H1 (cell line): Measurements from ENCODE around the gene HDHD5. TPM values are rescaled to one million over a fixed set of nuclear protein-coding genes. Genes with fewer than 3 reads are reported as not detected.

Source experiments
- CTCF ChIA-PET: fragments of 300-600 bp; sonication (Branson Sonifier 250); formaldehyde crosslinking; loops from one replicate; lab custom pipeline; 2021; ENCODE audit not compliant: partially characterized antibody; lab: Charles Lee
- POLR2A ChIA-PET: fragments of 300-600 bp; sonication (Branson Sonifier 250); formaldehyde crosslinking; loops from one replicate; lab custom pipeline; 2021; ENCODE audit warnings: inconsistent platforms; ENCODE audit not compliant: partially characterized antibody; lab: Charles Lee
- DNase-seq, 2 experiments: peaks; one replicate each; pipeline versions ENCODE4 v3.0.0 to v3.0.0-alpha.2; 2010 to 2022; ENCODE audit warnings: low spot score in 2 of 2, low read depth in 1 of 2, mixed read lengths in 1 of 2
- FAIRE-seq: peaks from 2 replicates; lab custom pipeline; 2011; peaks lifted over from hg19 to GRCh38; lab: Jason Lieb, UNC
- H2AFZ ChIP-seq: 2 replicates; pipeline ENCODE4 v1.8.1; 2012; ENCODE audit warnings: low read length, inconsistent platforms
- H2AK5ac ChIP-seq: 2 replicates; pipeline ENCODE4 v1.6.1; 2013; ENCODE audit warnings: low read depth, low read length
- H2BK120ac ChIP-seq: replicated peaks from 2 replicates; pipeline ENCODE3; 2013; ENCODE audit warnings: low read depth, low read length, inconsistent platforms
- H2BK12ac ChIP-seq: 2 replicates; pipeline ENCODE4 v1.6.1; 2013; ENCODE audit warnings: low read depth, low read length
- H2BK15ac ChIP-seq: 2 replicates; pipeline ENCODE4 v1.6.1; 2013; ENCODE audit warnings: low read length
- H2BK20ac ChIP-seq: 2 replicates; pipeline ENCODE4 v1.6.1; 2013; ENCODE audit warnings: low read length
- H2BK5ac ChIP-seq: 2 replicates; pipeline ENCODE4 v1.6.1; 2013; ENCODE audit warnings: low read depth, low read length
- H3K14ac ChIP-seq: 2 replicates; pipeline ENCODE4 v1.6.1; 2013; ENCODE audit warnings: inconsistent platforms; ENCODE audit not compliant: insufficient read length
- H3K18ac ChIP-seq: 2 replicates; pipeline ENCODE4 v1.6.1; 2013; ENCODE audit warnings: low read length; ENCODE audit errors: extremely low read depth
- H3K23ac ChIP-seq: 2 replicates; pipeline ENCODE4 v1.6.1; 2013; ENCODE audit warnings: inconsistent platforms; ENCODE audit not compliant: insufficient read length
- H3K23me2 ChIP-seq: 2 replicates; pipeline ENCODE4 v1.6.1; 2013; ENCODE audit warnings: low read depth, low read length
- H3K27ac ChIP-seq: 2 replicates; pipeline ENCODE4 v1.6.1; 2011; ENCODE audit warnings: low read depth, low read length, inconsistent platforms
- H3K27me3 ChIP-seq, 4 experiments: replicated peaks in 1 of 4; 1 replicate in 1 of 4; 2 replicates in 3 of 4; pipeline versions ENCODE4 v1.6.1 to v1.8.1; 2011 to 2013; ENCODE audit warnings: low read length in 3 of 4, mild to moderate bottlenecking in 3 of 4, inconsistent platforms in 2 of 4, mixed read lengths in 2 of 4, moderate library complexity in 1 of 4; ENCODE audit not compliant: control insufficient read depth in 3 of 4, insufficient read depth in 3 of 4; ENCODE audit errors: extremely low read depth in 1 of 4
- H3K36me3 ChIP-seq, 4 experiments: 2 replicates each; pipeline versions ENCODE4 v1.6.1 to v1.8.1; 2011 to 2013; ENCODE audit warnings: mild to moderate bottlenecking in 4 of 4, low read length in 3 of 4, moderate library complexity in 2 of 4, control low read depth in 1 of 4, inconsistent platforms in 1 of 4; ENCODE audit not compliant: insufficient read depth in 4 of 4, control insufficient read depth in 2 of 4
- H3K4ac ChIP-seq: replicated peaks from 2 replicates; pipeline ENCODE3; 2013; ENCODE audit warnings: low read length, low read depth, mixed read lengths, inconsistent platforms; ENCODE audit not compliant: insufficient read length
- H3K4me1 ChIP-seq, 4 experiments: replicated peaks in 1 of 4; 1 replicate in 1 of 4; 2 replicates in 3 of 4; pipeline versions ENCODE4 v1.6.1 to v1.8.1; 2011 to 2013; ENCODE audit warnings: low read length in 3 of 4, inconsistent platforms in 2 of 4, mixed read lengths in 1 of 4; ENCODE audit not compliant: insufficient read depth in 4 of 4, control insufficient read depth in 3 of 4
- H3K4me2 ChIP-seq, 2 experiments: 2 replicates each; pipeline versions ENCODE4 v1.6.1 to v1.8.1; 2011 to 2013; ENCODE audit warnings: low read depth in 2 of 2, low read length in 2 of 2, control low read depth in 1 of 2, inconsistent platforms in 1 of 2, mild to moderate bottlenecking in 1 of 2; ENCODE audit not compliant: insufficient read depth in 1 of 2
- H3K4me3 ChIP-seq, 4 experiments: fragments of 200-600, 300-600 bp in 1 of 4; sonication (generic), shearing (Covaris generic), sonication (Bioruptor Twin) in 1 of 4; 2 replicates each; pipeline versions ENCODE4 v1.5.1 to v1.8.1; 2011 to 2016; ENCODE audit warnings: low read length in 4 of 4, low read depth in 3 of 4, control low read depth in 2 of 4, inconsistent platforms in 2 of 4, mild to moderate bottlenecking in 2 of 4, mixed read lengths in 1 of 4, moderate library complexity in 1 of 4; ENCODE audit not compliant: insufficient read depth in 2 of 4; ENCODE audit errors: extremely low read depth in 1 of 4
- H3K56ac ChIP-seq: replicated peaks from 2 replicates; pipeline ENCODE3; 2013; ENCODE audit warnings: low read depth, mild to moderate bottlenecking, mixed read lengths, low read length, inconsistent platforms; ENCODE audit not compliant: insufficient read length
- H3K79me1 ChIP-seq: 2 replicates; pipeline ENCODE4 v1.6.1; 2013; ENCODE audit warnings: low read depth, low read length, control low read depth
- H3K79me2 ChIP-seq, 2 experiments: 2 replicates each; pipeline versions ENCODE4 v1.6.1 to v1.8.1; 2012 to 2013; ENCODE audit warnings: low read length in 2 of 2, mild to moderate bottlenecking in 2 of 2, inconsistent platforms in 1 of 2; ENCODE audit not compliant: insufficient read depth in 2 of 2, control insufficient read depth in 1 of 2
- H3K9ac ChIP-seq, 4 experiments: replicated peaks in 1 of 4; 1 replicate in 1 of 4; 2 replicates in 3 of 4; pipeline versions ENCODE4 v1.6.1 to v1.8.1; 2011 to 2013; ENCODE audit warnings: low read depth in 3 of 4, low read length in 3 of 4, control low read depth in 2 of 4, mild to moderate bottlenecking in 2 of 4, moderate library complexity in 2 of 4, inconsistent platforms in 1 of 4; ENCODE audit errors: extremely low read depth in 1 of 4
- H3K9me3 ChIP-seq, 2 experiments: 2 replicates each; pipeline versions ENCODE4 v1.6.1 to v1.8.1; 2012 to 2013; ENCODE audit warnings: mild to moderate bottlenecking in 2 of 2, moderate library complexity in 2 of 2, control low read depth in 1 of 2, inconsistent platforms in 1 of 2, low read depth in 1 of 2, low read length in 1 of 2, mixed read lengths in 1 of 2; ENCODE audit not compliant: insufficient read depth in 2 of 2
- H4K20me1 ChIP-seq, 2 experiments: replicated peaks in 1 of 2; 2 replicates each; pipeline versions ENCODE3 to v1.8.1; 2011 to 2013; ENCODE audit warnings: inconsistent platforms in 2 of 2, low read length in 2 of 2, mild to moderate bottlenecking in 1 of 2; ENCODE audit not compliant: insufficient read depth in 2 of 2, control insufficient read depth in 1 of 2
- H4K5ac ChIP-seq: 2 replicates; pipeline ENCODE4 v1.6.1; 2013; ENCODE audit warnings: low read length, low read depth, mixed read lengths, inconsistent platforms; ENCODE audit not compliant: insufficient read length
- H4K8ac ChIP-seq: 2 replicates; pipeline ENCODE4 v1.8.0; 2013; ENCODE audit warnings: mild to moderate bottlenecking, moderate library complexity, low read length, inconsistent platforms; ENCODE audit not compliant: insufficient read depth; ENCODE audit errors: extremely low read depth
- H4K91ac ChIP-seq: replicated peaks from 2 replicates; pipeline ENCODE3; 2013; ENCODE audit warnings: low read length, mixed read lengths, inconsistent platforms; ENCODE audit not compliant: insufficient read length
- ATF2 ChIP-seq: IDR thresholded peaks from 2 replicates; pipeline ENCODE4 v1.6.1; 2012; ENCODE audit warnings: low read length, inconsistent platforms
- CREB1 ChIP-seq: IDR thresholded peaks from 2 replicates; pipeline ENCODE4 v1.6.1; 2012; ENCODE audit warnings: inconsistent platforms
- KDM1A ChIP-seq: fragments of 200-600, 300-600 bp; sonication (generic); IDR thresholded peaks from 2 replicates; pipeline ENCODE4 v1.7.1; 2016; ENCODE audit warnings: mild to moderate bottlenecking, low read length, borderline replicate concordance
- PHF8 ChIP-seq: fragments of 200-600 bp; sonication (generic); conservative IDR thresholded peaks from 2 replicates; pipeline ENCODE4 v1.7.1; 2012; ENCODE audit warnings: low read depth, mild to moderate bottlenecking, inconsistent platforms, low read length, moderate library complexity
- SIRT6 ChIP-seq: IDR thresholded peaks from one replicate; pipeline ENCODE4 v1.7.1; 2012; ENCODE audit warnings: low read length, inconsistent platforms
- WGBS, 2 experiments: shearing (Covaris generic) in 1 of 2; methylation state at CpG; one replicate each; pipeline versions ENCODE4 v1.1.6 to v1.1.7; 2013 to 2015; ENCODE audit warnings: low lambda C conversion rate in 2 of 2, mixed read lengths in 2 of 2, inconsistent platforms in 1 of 2, low coverage in 1 of 2, missing lambda C conversion rate in 1 of 2; ENCODE audit not compliant: insufficient replicate concordance in 2 of 2, insufficient coverage in 1 of 2, insufficient read length in 1 of 2; ENCODE audit errors: extremely low coverage in 1 of 2, missing lambda C conversion rate in 1 of 2; 5-methylcytosine and 5-hydroxymethylcytosine counted together
- polyA plus RNA-seq, 7 experiments: library from polyadenylated mRNA; depleted of rRNA in 3 of 7; stranded (reverse) in 5 of 7; unstranded in 2 of 7; fragments of >200 nt in 5 of 7; fragments of 200-250 nt in 2 of 7; gene quantifications; 1 replicate in 5 of 7; 2 replicates in 1 of 7; 4 replicates in 1 of 7; pipeline versions ENCODE4 v1.2.1 to v1.2.3, GENCODE V29; 2011 to 2013; ENCODE audit warnings: missing spikeins in 2 of 7, mixed read lengths in 2 of 7
- total RNA-seq: library from RNA; stranded (reverse); fragmentation: NEBNext Ultra II Directional; extraction: Animal tissue kit (Norgen Biotek cat#: 25700); gene quantifications from 2 replicates; pipeline ENCODE4 v1.2.1, GENCODE V29; 2021
- TF ChIP-seq, protein P1 (sequence below), 3 experiments: IDR thresholded peaks; 1 replicate in 2 of 3; 2 replicates in 1 of 3; pipeline versions ENCODE4 v1.5.1 to v1.6.1; 2011; ENCODE audit warnings: low read length in 3 of 3, mild to moderate bottlenecking in 3 of 3, inconsistent platforms in 2 of 3, low read depth in 1 of 3, moderate library complexity in 1 of 3; ENCODE audit not compliant: insufficient read depth in 1 of 3; ENCODE audit errors: control extremely low read depth in 1 of 3

HDHD5 gene
- total and polyA plus RNA-seq, 2 of the 8 experiments (the other 6 are each of a cell fraction or from before 2014, with no cell fraction given): 68.3 to 123 TPM

DNA sequence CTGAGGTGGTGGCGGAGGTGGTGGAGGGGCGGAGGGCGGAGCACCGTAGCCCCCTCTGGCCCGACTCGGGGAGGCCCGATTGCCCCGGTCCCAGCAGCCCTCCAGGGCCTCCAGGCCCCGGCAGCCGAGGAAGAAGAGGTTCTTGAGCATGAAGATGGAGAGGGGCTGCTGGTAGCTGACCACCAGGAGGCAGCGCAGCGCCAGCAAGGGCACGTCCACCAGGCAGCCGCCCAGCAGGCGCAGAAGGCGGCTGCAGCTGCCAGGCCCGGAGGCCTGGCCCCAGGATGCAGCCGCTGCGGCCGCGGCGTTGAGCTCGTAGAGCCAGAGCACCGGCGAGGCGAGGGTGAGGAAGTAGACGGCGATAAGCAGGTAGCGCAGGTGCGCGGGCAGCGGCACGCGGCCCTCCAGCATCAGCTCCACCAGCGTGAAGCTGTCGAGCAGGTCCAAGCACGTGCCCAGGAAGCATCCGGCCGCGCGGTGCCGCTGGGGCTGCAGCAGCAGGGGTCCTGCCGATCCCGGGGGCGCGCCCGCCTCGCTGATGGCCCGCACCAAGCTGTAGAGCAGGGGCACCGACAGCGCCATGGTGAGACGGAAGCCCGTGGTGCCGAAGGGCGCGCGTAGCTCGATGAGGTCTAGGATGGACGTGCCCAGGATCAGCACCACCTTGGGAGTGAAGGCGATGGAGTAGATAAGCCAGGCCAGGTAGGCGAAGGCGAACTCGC is 39.4 kb downstream of the HDHD5 start:
- H3K36me3 ChIP-seq: no peaks in the 10 kb centered on the region
- FAIRE-seq: no peak
- peaks cover 4 to 17% (median 12%) of the 10 kb centered on the region in 4 experiments for H3K4me1 ChIP-seq
- H3K18ac ChIP-seq: no peak overlapping the region; the same call in 1 of the 2 replicates
- H4K5ac ChIP-seq: no peak overlapping the region
- H2BK15ac ChIP-seq: no peak overlapping the region
- H3K4ac ChIP-seq: no peak overlapping the region
- WGBS, 2 experiments: 62% methylated on average over 32 of the region's 63 CpGs; no CpG with 5 or more reads in 1 of the 2 experiments
- H3K9ac ChIP-seq: no peak overlapping the region
- H4K20me1 ChIP-seq: peaks cover 2 to 7% of the 10 kb centered on the region in 2 experiments
- 0 out of 2 replicates have a peak, but pooled peaks cover 4% of the 10 kb centered on the region for H3K79me1 ChIP-seq
- no peaks in the 10 kb centered on the region for H3K79me2 ChIP-seq
- H3K56ac ChIP-seq: no peak overlapping the region
- H4K91ac ChIP-seq: no peak overlapping the region
- ChIA-PET POLR2A (interaction anchor here (0.6 to 1.8 kb wide), 8 partner anchors 10 to 520 kb away, joined by 3 to 5 read pairs (median 4); no protein-coding TSS in a partner anchor), CTCF (interaction anchor here (0.5 to 5.9 kb wide), 19 partner anchors 9 to 471 kb away, joined by 3 to 29 read pairs (median 4); no protein-coding TSS in a partner anchor)
- peak overlapping the region in 2 of 4 experiments; percentile 0 to 64; a peak in 3 of 8 replicates for H3K4me3 ChIP-seq
- H2BK120ac ChIP-seq: no peak overlapping the region
- DNase-seq: peak; percentile 46 to 84
- no peaks in the 10 kb centered on the region for H3K9me3 ChIP-seq
- no peak overlapping the region; the same call in 1 of the 2 replicates for H2BK12ac ChIP-seq
- H3K27me3 ChIP-seq: peaks cover 0 to 4% (median 3%) of the 10 kb centered on the region in 4 experiments; a peak in 4 of 7 replicates
- H4K8ac ChIP-seq: no peak overlapping the region; the same call in 1 of the 2 replicates
- H2AFZ ChIP-seq: no peak overlapping the region
- H3K23ac ChIP-seq: no peak overlapping the region
- peak overlapping the region; percentile 51 to 67 for H3K4me2 ChIP-seq
- no peak overlapping the region for H3K14ac ChIP-seq
- peaks cover 6% of the 10 kb centered on the region; the same call in 1 of the 2 replicates for H3K23me2 ChIP-seq
- no peak overlapping the region for H2AK5ac ChIP-seq
- H3K27ac ChIP-seq: no peak overlapping the region
- peak overlapping the region; percentile 30; the same call in 1 of the 2 replicates for H2BK5ac ChIP-seq
- no peak overlapping the region for H2BK20ac ChIP-seq
- TF ChIP-seq SIRT6: no peak
- TF ChIP-seq KDM1A: peak; percentile 24; the same call in 1 of the 2 replicates
- TF ChIP-seq ATF2: no peak
- no peak for TF ChIP-seq CREB1
- TF ChIP-seq PHF8: no peak
- TF ChIP-seq, protein P1, sequence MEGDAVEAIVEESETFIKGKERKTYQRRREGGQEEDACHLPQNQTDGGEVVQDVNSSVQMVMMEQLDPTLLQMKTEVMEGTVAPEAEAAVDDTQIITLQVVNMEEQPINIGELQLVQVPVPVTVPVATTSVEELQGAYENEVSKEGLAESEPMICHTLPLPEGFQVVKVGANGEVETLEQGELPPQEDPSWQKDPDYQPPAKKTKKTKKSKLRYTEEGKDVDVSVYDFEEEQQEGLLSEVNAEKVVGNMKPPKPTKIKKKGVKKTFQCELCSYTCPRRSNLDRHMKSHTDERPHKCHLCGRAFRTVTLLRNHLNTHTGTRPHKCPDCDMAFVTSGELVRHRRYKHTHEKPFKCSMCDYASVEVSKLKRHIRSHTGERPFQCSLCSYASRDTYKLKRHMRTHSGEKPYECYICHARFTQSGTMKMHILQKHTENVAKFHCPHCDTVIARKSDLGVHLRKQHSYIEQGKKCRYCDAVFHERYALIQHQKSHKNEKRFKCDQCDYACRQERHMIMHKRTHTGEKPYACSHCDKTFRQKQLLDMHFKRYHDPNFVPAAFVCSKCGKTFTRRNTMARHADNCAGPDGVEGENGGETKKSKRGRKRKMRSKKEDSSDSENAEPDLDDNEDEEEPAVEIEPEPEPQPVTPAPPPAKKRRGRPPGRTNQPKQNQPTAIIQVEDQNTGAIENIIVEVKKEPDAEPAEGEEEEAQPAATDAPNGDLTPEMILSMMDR (IDR thresholded peaks at IDR 0.05; ENCODE audit: control extremely low read depth in 1 of 3, insufficient read depth in 1 of 3, low read depth in 1 of 3, low read length in 3 of 3): peak; percentile 87 to 92 (median 88)
